K562 (cell line): ENCODE results near the gene SULT2B1. TPM values are rescaled to one million over a fixed set of nuclear protein-coding genes. Genes with fewer than 3 reads are reported as not detected.

Source experiments
- BRF1 ChIP-seq: IDR thresholded peaks from 3 replicates; pipeline ENCODE4 v1.6.1; 2011; ENCODE audit warnings: borderline replicate concordance, mild to moderate bottlenecking; ENCODE audit not compliant: insufficient read length; ENCODE audit errors: extremely low read depth
- CCNT2 ChIP-seq: IDR thresholded peaks from 2 replicates; pipeline ENCODE4 v1.6.1; 2011; ENCODE audit warnings: borderline replicate concordance, low read depth, mild to moderate bottlenecking, moderate library complexity, mixed read lengths, low read length; ENCODE audit not compliant: insufficient read length; ENCODE audit errors: extremely low read depth
- GATAD2B ChIP-seq: fragments of 450-650 bp; IDR thresholded peaks from 2 replicates; pipeline ENCODE4 v1.6.1; 2017; ENCODE audit warnings: mild to moderate bottlenecking, borderline replicate concordance
- HNRNPH1 ChIP-seq: fragments of 200-400 bp; formaldehyde crosslinking; optimal IDR thresholded peaks from 2 replicates; pipeline ENCODE3; 2017; ENCODE audit warnings: low read depth, mild to moderate bottlenecking, low read length, moderate library complexity
- MCM7 ChIP-seq, 2 experiments: fragments of 450-650 bp; IDR thresholded peaks; 2 replicates each; pipeline ENCODE4 v1.6.1; 2016 to 2018
- PTTG1 ChIP-seq: fragments of 450-650 bp; IDR thresholded peaks from 2 replicates; pipeline ENCODE4 v1.6.1; 2016; ENCODE audit warnings: low read depth, mild to moderate bottlenecking, missing genetic modification characterization, missing compliant biosample characterization
- TAF9B ChIP-seq: fragments of 450-650 bp; IDR thresholded peaks from 2 replicates; pipeline ENCODE4 v1.6.1; 2018; ENCODE audit warnings: mild to moderate bottlenecking; ENCODE audit not compliant: partially characterized antibody
- TEAD1 ChIP-seq, 2 experiments: fragments of 450-650 bp in 1 of 2; sonication (generic) in 1 of 2; formaldehyde crosslinking; IDR thresholded peaks; 2 replicates each; pipeline versions ENCODE4 v1.4.0 to v1.8.0; 2020 to 2022; ENCODE audit warnings: mild to moderate bottlenecking in 2 of 2, missing genetic modification reagents in 1 of 2
- ZBED1 ChIP-seq: IDR thresholded peaks from 2 replicates; pipeline ENCODE4 v1.6.1; 2014
- ZNF121 ChIP-seq: sonication (generic); formaldehyde crosslinking; conservative IDR thresholded peaks from 2 replicates; pipeline ENCODE4 v1.8.0; 2022; ENCODE audit warnings: missing genetic modification reagents
- ZNF184 ChIP-seq: sonication (generic); formaldehyde crosslinking; IDR thresholded peaks from 2 replicates; pipeline ENCODE4 v1.5.0; 2020; ENCODE audit warnings: missing genetic modification reagents
- ZNF431 ChIP-seq: sonication (generic); formaldehyde crosslinking; IDR thresholded peaks from 2 replicates; pipeline ENCODE4 v1.8.0; 2022; ENCODE audit warnings: mild to moderate bottlenecking, missing genetic modification reagents
- ZNF444 ChIP-seq: fragments of 250-450 bp; sonication (Bioruptor Pico); IDR thresholded peaks from 2 replicates; pipeline ENCODE4 v1.4.0; 2020; ENCODE audit warnings: mild to moderate bottlenecking, moderate library complexity
- ZNF586 ChIP-seq: fragments of 450-650 bp; formaldehyde crosslinking; conservative IDR thresholded peaks from 2 replicates; pipeline ENCODE4 v1.4.0; 2020; ENCODE audit warnings: mild to moderate bottlenecking, moderate library complexity
- ZNF75A ChIP-seq: fragments of 450-650 bp; formaldehyde crosslinking; IDR thresholded peaks from 2 replicates; pipeline ENCODE4 v1.4.0; 2020; ENCODE audit warnings: mild to moderate bottlenecking
- ZNF785 ChIP-seq: fragments of 250-450 bp; sonication (Bioruptor Pico); IDR thresholded peaks from 2 replicates; pipeline ENCODE4 v1.4.0; 2020; ENCODE audit warnings: mild to moderate bottlenecking
- polyA plus RNA-seq, 8 experiments: library from polyadenylated mRNA; depleted of rRNA in 4 of 8; stranded (reverse) in 5 of 8; unstranded in 3 of 8; fragments of >200 nt; fragmentation: Nextera tagmentation in 2 of 8; fragmentation: Illumina TruSeq in 1 of 8; extraction: Ambion mirVana in 2 of 8; extraction: Trizol in 1 of 8; gene quantifications; 2 replicates each; pipeline versions ENCODE4 v1.2.1 to v1.2.3, GENCODE V29; 2011 to 2014; ENCODE audit warnings: inconsistent platforms in 1 of 8, missing spikeins in 1 of 8
- total RNA-seq, 7 experiments: library from RNA; depleted of rRNA in 6 of 7; stranded (reverse); fragments of >200 nt in 6 of 7; fragmentation: Illumina TruSeq in 2 of 7; extraction: Trizol in 2 of 7; gene quantifications; 2 replicates each; pipeline versions ENCODE4 v1.2.1 to v1.2.3, GENCODE V29; 2011 to 2021; ENCODE audit warnings: low replicate concordance in 1 of 7
- TF ChIP-seq, protein P1 (sequence below): sonication (generic); formaldehyde crosslinking; IDR thresholded peaks from 2 replicates; pipeline ENCODE4 v1.9.0; 2022; ENCODE audit warnings: mild to moderate bottlenecking, missing genetic modification reagents
- TF ChIP-seq, protein P2 (sequence below): fragments of 250-450 bp; sonication (Bioruptor Pico); IDR thresholded peaks from 2 replicates; pipeline ENCODE4 v1.5.0; 2021; ENCODE audit warnings: mild to moderate bottlenecking, moderate library complexity
- TF ChIP-seq, protein P3 (sequence below): sonication (generic); formaldehyde crosslinking; IDR thresholded peaks from 2 replicates; pipeline ENCODE4 v1.9.0; 2022; ENCODE audit warnings: mild to moderate bottlenecking, missing genetic modification reagents
- TF ChIP-seq, protein P4 (sequence below): fragments of 450-650 bp; IDR thresholded peaks from 2 replicates; pipeline ENCODE4 v1.6.1; 2017; ENCODE audit warnings: mild to moderate bottlenecking, moderate library complexity
- TF ChIP-seq, protein P5 (sequence below): fragments of 250-450 bp; sonication (Bioruptor Pico); IDR thresholded peaks from 2 replicates; pipeline ENCODE4 v1.4.0; 2020; ENCODE audit warnings: mild to moderate bottlenecking, moderate library complexity, borderline replicate concordance

Gene SULT2B1
- total and polyA plus RNA-seq, 9 of the 15 experiments (the other 6 are each of a cell fraction or from before 2014, with no cell fraction given) = 0.09 to 0.62 (median 0.22) TPM; not detected in 2

DNA sequence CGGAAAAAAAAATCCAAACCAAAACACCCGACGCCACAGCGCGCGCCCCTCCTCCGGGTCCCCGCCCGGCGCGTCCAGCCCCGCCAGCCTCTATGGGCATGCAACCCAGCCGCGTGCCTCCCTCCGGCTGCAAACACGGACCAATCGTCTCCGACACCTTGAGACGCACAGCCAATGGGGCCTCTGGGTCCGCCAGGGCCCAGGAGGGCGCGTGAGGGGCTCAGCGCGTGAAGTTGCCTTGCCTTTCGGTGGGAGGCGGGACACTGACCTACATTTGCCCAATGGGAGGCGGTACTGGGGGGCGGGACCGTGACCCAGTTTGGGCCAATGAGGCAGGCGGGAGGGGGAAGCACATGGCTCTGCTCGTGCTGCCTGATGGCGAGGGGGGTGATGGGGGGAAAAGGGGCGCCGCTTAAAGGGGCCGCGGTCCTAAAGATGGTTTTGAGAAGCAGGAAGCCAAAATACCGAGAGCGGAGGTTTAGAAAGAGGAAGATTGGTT lies 85.5 kb downstream of the SULT2B1 start (continued):
- TF ChIP-seq, protein P1, sequence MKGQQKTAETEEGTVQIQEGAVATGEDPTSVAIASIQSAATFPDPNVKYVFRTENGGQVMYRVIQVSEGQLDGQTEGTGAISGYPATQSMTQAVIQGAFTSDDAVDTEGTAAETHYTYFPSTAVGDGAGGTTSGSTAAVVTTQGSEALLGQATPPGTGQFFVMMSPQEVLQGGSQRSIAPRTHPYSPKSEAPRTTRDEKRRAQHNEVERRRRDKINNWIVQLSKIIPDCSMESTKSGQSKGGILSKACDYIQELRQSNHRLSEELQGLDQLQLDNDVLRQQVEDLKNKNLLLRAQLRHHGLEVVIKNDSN (CRISPR knock-in tag) = peak; percentile 93
- TF ChIP-seq ZNF75A (CRISPR knock-in tag) (no peak), TEAD1 (CRISPR knock-in tag; IDR thresholded peaks at IDR 0.05) (peak in 1 of 2 experiments; percentile 22; a peak in 1 of 4 replicates), ZNF431 (peak; percentile 97), BRF1 (no peak), TAF9B (no peak), ZBED1 (no peak), HNRNPH1 (no peak), ZNF785 (CRISPR knock-in tag) (no peak), ZNF586 (CRISPR knock-in tag) (no peak), ZNF184 (CRISPR knock-in tag) (no peak), PTTG1 (tag) (no peak), ZNF444 (CRISPR knock-in tag) (no peak), MCM7 (IDR thresholded peaks at IDR 0.05) (no peak), ZNF121 (CRISPR knock-in tag) (no peak), GATAD2B (no peak), CCNT2 (peak; percentile 93)
- TF ChIP-seq, protein P2, sequence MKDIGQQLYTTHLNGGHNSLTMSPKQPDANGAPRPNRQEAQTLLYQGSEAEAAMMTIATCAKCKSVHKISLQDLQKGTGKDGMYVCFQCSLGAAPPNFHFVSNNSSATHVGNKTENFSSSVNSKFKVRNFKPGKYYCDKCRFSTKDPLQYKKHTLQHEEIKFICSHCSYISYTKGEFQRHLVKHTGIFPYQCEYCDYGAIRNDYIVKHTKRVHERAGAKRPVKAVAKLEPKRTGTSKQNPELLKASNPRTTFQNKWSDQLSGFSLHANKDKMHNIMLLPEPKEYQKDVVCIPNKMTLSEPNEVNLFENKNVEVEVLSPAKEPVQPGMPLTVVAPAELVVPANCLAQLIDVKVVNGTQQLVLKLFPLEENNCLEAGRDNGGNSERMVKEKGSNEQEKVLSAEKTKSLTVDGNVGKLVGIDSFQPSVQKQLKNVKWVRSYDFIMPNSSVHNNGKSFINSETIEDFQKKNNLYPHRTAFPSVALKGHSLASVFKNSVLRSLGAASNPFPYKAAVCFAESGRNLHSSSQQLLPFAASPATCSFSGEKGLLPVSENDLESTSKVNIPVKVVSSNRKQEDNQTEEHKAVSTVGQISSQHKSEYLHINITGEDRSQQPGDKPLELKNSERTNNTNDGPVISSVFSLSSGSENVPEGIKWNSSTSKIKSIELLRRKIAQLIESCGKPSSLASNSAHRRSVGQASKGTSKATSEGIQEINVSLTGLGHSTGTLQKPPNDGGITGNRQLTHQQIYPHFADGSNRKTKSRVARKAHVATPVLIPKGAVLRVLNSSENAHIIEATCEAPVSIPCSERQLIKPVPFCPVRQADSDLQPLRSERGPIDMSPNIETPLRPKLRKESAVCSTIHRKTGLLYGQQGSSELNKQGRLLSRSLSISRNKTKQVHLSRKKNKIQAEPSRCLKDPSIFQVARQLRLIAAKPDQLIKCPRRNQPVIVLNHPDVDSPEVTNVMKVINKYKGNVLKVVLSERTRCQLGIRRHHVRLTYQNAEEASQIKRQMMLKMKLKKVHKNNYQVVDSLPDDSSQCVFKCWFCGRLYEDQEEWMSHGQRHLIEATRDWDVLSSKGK = no peak
- TF ChIP-seq, protein P3, sequence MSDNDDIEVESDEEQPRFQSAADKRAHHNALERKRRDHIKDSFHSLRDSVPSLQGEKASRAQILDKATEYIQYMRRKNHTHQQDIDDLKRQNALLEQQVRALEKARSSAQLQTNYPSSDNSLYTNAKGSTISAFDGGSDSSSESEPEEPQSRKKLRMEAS (CRISPR knock-in tag) = peak; percentile 100
- TF ChIP-seq, protein P4, sequence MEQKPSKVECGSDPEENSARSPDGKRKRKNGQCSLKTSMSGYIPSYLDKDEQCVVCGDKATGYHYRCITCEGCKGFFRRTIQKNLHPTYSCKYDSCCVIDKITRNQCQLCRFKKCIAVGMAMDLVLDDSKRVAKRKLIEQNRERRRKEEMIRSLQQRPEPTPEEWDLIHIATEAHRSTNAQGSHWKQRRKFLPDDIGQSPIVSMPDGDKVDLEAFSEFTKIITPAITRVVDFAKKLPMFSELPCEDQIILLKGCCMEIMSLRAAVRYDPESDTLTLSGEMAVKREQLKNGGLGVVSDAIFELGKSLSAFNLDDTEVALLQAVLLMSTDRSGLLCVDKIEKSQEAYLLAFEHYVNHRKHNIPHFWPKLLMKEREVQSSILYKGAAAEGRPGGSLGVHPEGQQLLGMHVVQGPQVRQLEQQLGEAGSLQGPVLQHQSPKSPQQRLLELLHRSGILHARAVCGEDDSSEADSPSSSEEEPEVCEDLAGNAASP = no peak
- TF ChIP-seq, protein P5, sequence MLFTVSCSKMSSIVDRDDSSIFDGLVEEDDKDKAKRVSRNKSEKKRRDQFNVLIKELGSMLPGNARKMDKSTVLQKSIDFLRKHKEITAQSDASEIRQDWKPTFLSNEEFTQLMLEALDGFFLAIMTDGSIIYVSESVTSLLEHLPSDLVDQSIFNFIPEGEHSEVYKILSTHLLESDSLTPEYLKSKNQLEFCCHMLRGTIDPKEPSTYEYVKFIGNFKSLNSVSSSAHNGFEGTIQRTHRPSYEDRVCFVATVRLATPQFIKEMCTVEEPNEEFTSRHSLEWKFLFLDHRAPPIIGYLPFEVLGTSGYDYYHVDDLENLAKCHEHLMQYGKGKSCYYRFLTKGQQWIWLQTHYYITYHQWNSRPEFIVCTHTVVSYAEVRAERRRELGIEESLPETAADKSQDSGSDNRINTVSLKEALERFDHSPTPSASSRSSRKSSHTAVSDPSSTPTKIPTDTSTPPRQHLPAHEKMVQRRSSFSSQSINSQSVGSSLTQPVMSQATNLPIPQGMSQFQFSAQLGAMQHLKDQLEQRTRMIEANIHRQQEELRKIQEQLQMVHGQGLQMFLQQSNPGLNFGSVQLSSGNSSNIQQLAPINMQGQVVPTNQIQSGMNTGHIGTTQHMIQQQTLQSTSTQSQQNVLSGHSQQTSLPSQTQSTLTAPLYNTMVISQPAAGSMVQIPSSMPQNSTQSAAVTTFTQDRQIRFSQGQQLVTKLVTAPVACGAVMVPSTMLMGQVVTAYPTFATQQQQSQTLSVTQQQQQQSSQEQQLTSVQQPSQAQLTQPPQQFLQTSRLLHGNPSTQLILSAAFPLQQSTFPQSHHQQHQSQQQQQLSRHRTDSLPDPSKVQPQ (CRISPR knock-in tag) = peak; percentile 98
